NOMO-1 (cell line): ENCODE measurements around the gene SULT1A3.
"Not testable (repeated sequence)": the region's sequence is repeated elsewhere in the genome, so short reads cannot be mapped to it uniquely, and the experiment has no call there.

Experiments
- DNase-seq, 2 experiments: peaks; one replicate each; lab custom pipeline; 2025; ENCODE audit not compliant: unreplicated experiment in 2 of 2; lab: John Stamatoyannopoulos, UW

Gene SULT1A3

DNA sequence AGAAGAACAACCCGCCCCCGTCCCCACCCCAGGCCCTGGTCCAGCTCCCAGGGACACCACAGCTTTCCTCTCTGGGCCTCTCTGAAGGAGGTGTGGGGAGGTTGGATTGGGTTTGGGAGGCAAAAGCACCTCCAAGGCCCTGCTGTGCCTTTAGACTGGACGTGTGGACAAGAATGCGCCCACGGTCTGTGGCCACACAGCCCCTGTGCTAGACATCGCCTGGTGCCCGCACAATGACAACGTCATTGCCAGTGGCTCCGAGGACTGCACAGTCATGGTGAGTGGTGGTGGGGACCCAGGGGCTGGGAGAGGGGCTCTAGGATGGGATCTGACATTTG lies 12.6 kb upstream of the SULT1A3 start:
- DNase-seq, result no peak

DNA sequence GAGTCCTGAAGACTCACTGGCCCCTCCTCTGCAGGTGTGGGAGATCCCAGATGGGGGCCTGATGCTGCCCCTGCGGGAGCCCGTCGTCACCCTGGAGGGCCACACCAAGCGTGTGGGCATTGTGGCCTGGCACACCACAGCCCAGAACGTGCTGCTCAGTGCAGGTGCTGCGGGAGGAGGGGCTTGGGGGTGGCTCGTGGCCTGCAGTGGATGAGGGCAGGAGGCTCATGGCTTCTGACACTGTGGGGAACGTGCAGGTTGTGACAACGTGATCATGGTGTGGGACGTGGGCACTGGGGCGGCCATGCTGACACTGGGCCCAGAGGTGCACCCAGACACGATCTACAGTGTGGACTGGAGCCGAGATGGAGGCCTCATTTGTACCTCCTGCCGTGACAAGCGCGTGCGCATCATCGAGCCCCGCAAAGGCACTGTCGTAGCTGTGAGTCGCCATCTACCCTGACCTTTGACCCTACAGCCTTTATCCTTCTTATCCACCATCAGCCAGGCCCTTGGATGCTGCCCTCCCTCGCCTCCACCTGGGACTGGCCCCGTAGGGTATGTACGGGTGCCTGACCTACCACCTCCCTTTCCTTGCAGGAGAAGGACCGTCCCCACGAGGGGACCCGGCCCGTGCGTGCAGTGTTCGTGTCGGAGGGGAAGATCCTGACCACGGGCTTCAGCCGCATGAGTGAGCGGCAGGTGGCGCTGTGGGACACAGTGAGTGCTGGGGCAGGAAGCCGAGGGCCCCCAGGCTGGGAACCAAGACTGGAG lies 12.1 kb upstream of the SULT1A3 start:
- DNase-seq, result peak; percentile 43 to 57

DNA sequence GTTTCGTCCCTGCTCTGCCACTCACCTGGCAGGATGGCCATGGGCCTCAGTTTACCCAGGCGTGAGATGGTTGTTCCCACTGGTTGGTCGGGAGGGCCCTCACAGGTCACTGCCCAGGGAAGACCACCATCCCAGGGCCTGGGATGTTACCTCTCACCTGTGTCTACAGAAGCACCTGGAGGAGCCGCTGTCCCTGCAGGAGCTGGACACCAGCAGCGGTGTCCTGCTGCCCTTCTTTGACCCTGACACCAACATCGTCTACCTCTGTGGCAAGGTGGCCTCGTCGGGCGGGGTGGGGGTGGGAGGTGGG lies 11.5 kb upstream of the SULT1A3 start:
- DNase-seq, result no peak

DNA sequence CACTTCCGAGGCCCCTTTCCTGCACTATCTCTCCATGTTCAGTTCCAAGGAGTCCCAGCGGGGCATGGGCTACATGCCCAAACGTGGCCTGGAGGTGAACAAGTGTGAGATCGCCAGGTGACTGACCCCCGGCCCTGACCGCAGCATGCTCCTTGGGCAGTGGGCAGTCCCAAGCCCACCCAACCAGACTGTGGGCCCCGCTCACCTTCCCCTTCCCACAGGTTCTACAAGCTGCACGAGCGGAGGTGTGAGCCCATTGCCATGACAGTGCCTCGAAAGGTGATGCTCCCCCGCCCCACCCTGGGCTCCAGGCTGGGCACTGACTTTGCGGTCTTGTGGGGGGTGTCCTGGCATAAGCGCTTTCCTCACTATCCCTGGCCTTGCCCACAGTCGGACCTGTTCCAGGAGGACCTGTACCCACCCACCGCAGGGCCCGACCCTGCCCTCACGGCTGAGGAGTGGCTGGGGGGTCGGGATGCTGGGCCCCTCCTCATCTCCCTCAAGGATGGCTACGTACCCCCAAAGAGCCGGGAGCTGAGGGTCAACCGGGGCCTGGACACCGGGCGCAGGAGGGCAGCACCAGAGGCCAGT lies 11.0 kb upstream of the SULT1A3 start:
- no peak for DNase-seq

DNA sequence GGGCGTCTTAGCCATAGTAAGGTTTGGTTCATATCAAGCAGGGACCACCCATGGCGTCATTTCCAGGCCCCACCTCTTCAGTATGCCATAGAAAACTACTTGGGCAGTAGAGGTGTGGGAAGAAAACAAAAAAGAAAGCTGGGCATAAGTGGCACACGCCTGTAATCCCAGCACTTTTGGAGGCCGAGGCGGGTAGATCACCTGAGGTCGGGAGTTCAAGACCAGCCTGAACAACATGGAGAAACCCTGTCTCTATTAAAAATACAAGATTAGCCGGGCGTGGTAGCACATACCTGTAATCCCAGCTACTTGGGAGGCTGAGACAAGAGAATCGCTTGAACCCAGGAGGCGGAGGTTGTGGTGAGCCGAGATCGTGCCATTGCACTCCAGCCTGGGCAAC lies 7.9 kb upstream of the SULT1A3 start:
- not testable (repeated sequence) for DNase-seq

DNA sequence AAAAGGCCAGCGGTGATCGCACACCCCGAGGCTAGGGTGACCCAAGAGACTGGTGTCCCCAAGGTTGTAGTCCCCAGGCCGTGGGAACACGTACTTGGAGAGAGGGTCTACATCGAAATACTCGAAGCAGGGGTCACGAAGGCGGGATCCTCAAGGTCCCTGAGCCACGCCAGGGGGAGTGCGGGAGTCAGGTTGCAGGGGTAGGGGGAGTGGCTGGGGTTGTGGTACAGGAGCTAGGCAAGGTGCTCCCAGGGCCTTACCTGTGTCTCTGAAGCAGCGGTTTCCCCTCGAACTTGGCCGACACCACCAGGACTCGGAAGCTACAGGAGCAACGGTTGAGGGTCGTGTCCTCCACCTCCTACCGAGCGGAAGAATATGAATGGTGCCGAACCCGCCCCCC lies 6.0 kb upstream of the SULT1A3 start:
- not testable (repeated sequence) for DNase-seq

DNA sequence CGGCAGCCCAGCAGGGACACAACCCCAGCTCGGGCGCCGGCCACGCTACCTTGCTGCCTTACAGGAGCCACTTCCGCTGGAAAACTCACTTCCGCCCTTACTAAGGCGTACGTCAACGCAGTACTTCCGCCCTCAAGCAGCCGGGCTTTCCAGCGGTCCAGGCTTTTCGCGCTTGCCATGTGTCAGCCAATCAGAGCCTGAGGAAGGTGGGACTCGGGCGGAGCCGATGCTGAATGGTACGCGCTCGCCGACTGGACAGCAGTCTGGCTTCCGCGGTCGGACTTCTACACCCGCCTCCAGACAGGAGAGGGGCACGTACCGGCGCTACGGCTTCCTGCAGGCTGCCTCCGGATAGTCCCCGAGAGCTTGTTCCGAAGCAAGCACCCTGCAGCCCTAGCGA lies 5.4 kb upstream of the SULT1A3 start, which contains the start of the genes BOLA2B and SLX1A:
Gene BOLA2B, minus strand, starts transcription at position 52 of the 400 bp plus-strand sequence. CDS start 71 bp downstream, outside the sequence.
Gene SLX1A, plus strand, starts transcription at position 261 of the 400 bp plus-strand sequence. CDS start 210 bp downstream, outside the sequence.
- not testable (repeated sequence) for DNase-seq

DNA sequence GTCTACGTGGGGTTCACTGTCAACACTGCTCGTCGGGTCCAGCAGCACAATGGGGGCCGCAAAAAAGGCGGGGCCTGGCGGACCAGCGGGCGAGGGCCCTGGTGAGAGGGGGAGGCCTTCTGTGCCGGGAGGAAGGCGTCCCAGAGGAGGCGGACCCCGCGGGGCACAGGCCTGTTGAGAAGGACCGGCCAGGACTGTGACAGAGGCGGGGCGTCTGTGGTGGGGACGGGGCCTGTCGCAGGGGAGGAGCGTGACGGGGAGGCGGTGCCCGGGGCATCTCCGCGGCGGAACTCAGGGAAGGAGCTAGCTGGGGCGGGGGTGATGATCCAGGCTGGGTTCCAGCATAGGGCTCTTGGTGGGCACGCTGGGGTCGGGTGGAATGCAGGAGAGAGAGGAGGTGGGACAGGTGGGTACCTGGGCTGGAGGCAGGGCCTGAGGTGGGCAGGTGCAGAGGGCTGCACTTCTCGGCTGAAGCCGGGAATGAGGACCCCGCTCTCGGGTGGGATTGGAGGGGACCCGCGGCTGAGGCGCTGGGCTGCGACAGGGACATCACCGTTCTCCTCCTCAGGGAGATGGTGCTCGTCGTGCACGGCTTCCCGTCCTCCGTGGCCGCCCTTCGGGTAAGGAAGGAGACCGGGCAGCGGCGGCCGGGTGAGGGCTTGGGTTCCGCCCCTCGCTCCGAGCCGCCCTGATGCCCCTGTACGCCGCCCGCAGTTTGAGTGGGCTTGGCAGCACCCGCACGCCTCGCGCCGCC lies 4.7 kb upstream of the SULT1A3 start:
- DNase-seq, result not testable (repeated sequence)

DNA sequence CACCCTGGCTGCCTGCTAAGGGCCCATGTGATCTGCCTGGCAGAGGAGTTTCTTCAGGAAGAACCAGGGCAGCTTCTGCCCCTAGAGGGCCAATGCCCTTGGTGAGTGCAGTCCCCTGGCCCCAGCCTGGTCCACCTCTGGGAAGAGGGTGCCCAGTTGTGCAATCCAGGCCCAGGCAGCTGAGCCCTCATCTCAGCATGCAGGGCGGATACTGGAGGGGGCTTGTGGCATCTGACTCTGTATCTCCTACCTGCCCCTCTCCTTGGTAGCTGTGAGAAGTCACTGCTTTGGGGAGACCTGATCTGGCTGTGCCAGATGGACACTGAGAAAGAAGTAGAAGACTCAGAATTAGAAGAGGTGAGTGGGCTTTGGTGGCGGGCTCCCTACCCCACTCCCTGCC lies 2.1 kb upstream of the SULT1A3 start:
- DNase-seq, result not testable (repeated sequence)

DNA sequence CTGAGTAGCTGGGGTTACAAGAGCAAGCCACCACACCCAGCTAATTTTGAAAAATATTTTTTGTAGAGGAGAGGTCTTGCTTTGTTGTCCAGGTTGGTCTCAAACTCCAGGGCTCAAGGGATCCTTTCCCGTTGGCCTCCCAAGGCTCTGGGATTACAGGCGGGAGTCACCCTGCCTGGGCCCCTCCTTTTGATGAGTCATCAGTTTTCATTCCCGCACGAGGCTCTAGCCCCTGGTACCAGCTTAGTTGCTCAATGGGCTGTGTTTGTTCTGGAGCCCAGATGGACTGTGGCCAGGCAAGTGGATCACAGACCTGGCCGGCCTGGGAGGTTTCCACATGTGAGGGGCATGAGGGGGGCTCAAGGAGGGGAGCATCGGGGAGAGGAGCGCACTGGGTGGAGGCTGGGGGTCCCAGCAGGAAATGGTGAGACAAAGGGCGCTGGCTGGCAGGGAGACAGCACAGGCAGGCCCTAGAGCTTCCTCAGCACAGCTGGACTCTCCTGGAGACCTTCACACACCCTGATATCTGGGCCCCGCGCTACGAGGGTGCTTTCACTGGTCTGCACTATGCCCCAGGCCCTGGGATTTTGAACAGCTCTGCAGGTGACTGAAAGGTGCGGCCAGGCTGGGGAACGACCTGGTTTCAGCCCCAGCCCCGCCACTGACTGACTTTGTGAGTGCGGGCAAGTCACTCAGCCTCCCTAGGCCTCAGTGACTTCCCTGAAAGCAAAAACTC lies 721 bp downstream of the SULT1A3 start:
- not testable (repeated sequence) for DNase-seq

DNA sequence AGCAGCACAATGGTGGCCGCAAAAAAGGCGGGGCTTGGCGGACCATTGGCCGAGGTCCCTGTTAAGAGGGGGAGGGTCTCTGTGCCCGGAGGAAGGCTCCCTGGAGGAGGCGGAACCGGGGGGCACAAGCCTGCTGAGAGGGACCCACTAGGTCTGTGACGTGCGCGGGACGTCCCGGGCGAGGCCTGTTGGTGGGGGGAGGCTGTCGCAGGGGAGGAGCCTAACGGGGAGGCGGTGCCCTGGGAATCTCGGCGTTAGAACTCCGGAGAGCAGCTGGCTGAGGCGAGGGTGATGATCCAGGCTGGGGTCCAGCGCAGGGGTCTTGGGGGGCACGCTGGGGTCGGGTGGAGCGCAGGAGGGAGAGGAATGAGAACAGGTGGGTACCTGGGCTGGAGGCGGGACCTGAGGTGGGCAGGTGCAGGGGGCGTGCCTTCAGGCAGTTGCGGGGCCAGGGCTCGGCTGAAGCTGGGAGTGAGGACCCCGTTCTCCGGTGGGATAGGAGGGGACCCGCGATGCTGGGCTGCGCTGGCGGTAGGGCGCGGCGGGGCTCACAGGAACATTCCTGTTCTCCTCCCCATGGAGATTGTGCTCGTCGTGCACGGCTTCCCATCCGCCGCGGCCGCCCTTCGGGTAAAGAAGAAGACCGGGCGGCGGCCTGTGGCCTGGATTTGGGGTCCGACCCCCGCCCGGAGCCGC lies 6.6 kb downstream of the SULT1A3 start:
- not testable (repeated sequence) for DNase-seq

DNA sequence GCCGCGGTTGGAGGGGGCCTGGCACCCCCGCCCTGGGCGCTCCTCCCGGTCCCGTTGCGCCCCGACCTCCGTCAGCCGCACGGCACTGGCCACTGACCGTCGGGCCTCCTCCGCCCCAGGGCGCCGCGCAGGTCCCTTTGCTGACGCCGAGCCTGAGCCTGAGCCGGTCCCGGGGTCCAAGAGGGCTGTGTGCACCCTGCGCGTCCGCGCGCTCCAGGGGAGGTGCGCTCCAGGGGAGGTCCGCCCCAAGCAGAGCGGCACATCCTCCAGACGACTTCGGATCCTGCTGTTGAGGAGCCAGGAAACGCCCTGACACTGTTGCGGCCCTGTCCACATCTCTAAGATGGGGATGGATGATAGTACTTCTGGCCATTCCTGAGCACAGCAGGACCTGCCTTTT lies 7.2 kb downstream of the SULT1A3 start:
- DNase-seq, result not testable (repeated sequence)

DNA sequence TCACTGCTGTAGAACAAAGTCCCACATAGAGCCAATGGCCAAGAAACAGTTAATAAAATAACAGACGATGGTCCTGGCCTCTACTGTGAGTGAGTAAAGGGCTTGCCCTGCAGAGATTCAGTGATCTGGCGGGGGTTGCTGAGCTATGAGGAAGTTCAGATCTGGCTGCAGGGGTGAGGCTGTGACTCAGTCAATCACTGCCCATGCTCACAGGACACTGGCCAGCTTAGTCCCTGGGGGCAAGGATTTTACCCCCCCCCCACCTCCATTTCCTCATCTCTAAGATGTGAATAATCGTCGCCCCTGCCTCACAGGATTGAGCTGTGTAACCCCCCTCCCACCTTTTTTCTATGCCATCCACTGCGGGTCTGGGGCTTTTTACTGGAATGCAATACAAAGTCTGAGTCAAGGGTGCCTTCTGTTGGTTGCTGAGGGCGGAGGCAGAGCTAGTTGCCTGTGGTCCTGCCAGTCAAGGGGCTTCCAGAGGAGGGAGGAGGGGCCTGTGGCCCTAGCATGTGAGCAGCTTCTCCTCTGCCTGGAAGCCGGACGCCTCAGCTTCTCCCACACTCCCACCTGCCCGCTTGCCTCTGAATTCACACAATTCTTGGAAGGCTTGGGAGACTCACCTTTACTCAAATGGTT lies 8.1 kb downstream of the SULT1A3 start:
- not testable (repeated sequence) for DNase-seq

DNA sequence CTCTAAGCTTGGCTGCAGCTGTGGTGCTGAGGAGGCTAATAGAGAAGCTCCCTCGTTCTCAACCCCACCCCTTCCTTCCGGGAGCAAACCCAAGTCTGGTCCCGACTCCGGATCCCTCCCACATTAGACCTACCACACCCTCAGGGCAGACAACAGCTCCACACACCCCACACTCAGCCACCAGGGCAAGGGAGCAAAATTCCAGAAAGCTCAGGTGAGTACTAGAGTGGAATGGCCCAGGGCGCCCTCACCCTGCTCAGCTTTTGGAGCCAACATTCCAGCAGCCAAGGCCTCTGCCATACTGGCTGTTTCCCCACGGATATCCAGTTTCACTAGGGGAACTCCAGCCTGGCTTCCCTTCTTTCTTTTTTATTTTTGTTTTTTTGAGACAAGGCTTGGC lies 10.0 kb downstream of the SULT1A3 start:
- DNase-seq, result not testable (repeated sequence)

DNA sequence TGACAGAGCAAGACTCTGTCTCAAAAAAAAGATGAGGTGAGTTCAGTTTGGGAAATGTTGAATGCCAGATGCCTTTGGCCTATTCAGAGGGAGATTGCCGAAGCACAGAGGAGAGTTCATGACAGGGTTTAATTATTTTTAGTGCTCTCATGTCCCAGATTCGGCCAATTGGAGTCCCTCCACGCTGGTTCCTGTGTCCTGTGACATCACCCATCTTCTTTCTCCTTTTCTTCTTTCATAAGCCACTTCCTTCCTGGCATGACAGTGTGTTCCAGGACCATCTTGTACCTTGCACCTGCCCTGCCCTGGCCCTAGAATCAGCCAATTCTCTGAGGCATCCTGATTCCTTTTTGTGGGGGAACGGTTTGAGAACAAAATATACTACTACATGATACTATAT lies 12.4 kb downstream of the SULT1A3 start:
- DNase-seq, result not testable (repeated sequence)

DNA sequence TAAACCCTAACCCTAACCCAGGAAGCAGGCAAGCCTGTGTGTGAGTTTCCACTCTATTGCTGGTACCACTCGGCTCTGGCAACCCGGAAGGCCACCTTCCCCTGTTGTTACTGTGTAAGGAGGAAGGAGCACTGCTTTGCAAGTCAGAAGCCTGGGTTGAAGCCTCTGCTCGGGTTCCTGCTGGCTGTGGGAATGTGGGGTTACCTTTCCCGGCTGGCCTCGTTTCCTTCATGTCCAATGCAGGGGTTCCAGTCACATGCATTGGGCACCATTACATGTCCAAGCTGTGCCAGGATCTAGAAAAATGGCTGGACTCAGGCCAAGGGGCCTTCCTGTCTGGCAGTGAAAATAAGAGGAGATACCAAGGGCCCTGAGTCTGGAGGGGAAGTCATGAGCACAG lies 18.0 kb downstream of the SULT1A3 start:
- DNase-seq, result not testable (repeated sequence)

DNA sequence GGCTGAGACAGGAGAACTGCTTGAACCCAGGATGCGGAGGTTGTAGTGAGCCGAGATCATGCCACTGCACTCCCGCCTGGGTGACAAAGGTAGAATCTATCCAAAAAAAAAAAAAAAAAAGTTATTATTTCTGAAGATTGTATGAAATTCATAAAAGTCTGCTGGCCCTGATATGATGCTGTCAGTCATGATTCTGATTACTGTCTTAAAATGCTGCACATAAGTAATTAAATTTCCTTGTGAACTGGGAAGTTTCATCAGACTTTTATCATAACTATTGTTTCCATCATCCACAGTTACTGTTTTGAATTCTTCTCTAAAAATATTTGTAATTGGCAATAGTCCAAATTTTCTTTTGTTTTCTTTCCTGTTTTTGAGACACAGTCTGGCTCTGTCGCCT lies 49.3 kb downstream of the SULT1A3 start, which contains the start of gene NPIPB13:
Gene NPIPB13, minus strand, starts transcription at position 101 of the 400 bp plus-strand sequence. CDS start 2,906 bp downstream, outside the sequence.
- DNase-seq, result not testable (repeated sequence)
